ENCODE data around the gene EFCAB6.

DNA sequence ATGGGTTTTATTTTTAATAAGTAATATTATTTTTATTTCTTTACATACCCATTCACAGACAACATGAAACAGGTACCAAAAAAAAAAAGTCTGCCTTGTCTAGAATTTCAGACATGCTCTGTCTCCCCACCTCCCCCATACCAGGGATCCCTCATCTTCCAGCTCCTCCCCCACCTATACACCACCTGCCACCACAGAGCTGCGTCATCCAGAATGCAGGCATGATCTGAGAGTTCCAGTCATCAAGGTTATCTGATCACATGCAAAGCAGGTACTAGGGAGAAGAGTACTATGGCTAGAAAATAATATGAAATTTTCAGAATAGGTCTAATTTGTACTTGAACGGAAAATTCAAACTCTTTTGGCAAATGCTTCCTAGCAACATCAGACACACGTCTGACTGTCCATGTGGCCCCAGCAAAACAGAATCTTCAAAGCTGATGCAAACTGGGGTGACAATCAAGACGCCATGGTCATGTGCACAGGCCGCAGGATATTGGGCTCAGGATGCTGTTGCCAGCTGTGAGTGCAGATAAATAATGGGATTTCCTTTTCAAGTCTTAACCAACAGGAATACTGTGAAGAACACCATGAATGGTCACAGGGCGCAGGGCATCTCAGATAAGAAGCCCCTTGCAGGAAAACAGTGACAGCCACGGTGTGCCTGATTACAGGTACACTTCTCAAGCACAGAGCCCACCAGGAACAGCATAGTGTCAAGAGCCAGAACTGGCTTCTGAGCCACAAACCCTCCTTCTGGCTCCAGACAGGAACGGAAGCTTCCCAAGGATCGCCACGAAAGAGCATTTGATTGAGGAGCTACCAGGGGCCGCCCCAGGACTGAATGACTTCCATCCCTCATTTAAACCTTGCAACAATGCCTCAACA, 169.5 kb downstream of the EFCAB6 start:
- TF ChIP-seq POLR2A (IDR thresholded peaks at IDR 0.05) (no peak), CTCF (IDR thresholded peaks at IDR 0.05) (no peak), POLR2AphosphoS5 (IDR thresholded peaks at IDR 0.05) (no peak)

Measured in gastroesophageal sphincter (tissue), 3 donors.